HEK293 (cell line): ENCODE measurements around the gene ABCA1.

Experiments used
- CTCF ChIA-PET: fragments of 350-600 bp; formaldehyde crosslinking; extraction: SDS; loops from one replicate; lab custom pipeline; 2021; ENCODE audit warnings: antibody characterized with exemption; lab: Yijun Ruan, JAX
- POLR2A ChIA-PET: fragments of 300-600 bp; formaldehyde crosslinking; extraction: SDS; loops from one replicate; lab custom pipeline; 2020; ENCODE audit warnings: antibody characterized with exemption, inconsistent platforms; lab: Yijun Ruan, JAX
- H3K27ac ChIP-seq: fragments of 200-500 bp; sonication (Bioruptor generic); 2 replicates; pipeline ENCODE4 v1.5.1; 2014; ENCODE audit warnings: low read depth, low read length, control low read depth, inconsistent platforms; ENCODE audit errors: extremely low read depth
- H3K36me3 ChIP-seq, 2 experiments: fragments of 200-500 bp in 1 of 2; sonication (Bioruptor generic) in 1 of 2; 1 replicate in 1 of 2; 2 replicates in 1 of 2; pipeline ENCODE4 v1.5.1; 2014 to 2017; ENCODE audit warnings: inconsistent platforms in 2 of 2, low read length in 2 of 2; ENCODE audit not compliant: control insufficient read depth in 2 of 2, insufficient read depth in 1 of 2
- H3K4me1 ChIP-seq: fragments of 200-500 bp; sonication (Bioruptor generic); 2 replicates; pipeline ENCODE4 v1.5.1; 2014; ENCODE audit warnings: mild to moderate bottlenecking, low read length, inconsistent platforms; ENCODE audit not compliant: control insufficient read depth, insufficient read depth
- H3K4me3 ChIP-seq: 2 replicates; pipeline ENCODE4 v1.5.1; 2011; ENCODE audit warnings: low read depth, mild to moderate bottlenecking, control low read depth, low read length, moderate library complexity
- H3K9me3 ChIP-seq: fragments of 200-500 bp; sonication (Bioruptor generic); 2 replicates; pipeline ENCODE4 v1.5.1; 2014; ENCODE audit warnings: low read depth, low read length, inconsistent platforms; ENCODE audit not compliant: control insufficient read depth, insufficient read depth
- HOXA7 ChIP-seq: sonication (generic); formaldehyde crosslinking; IDR thresholded peaks from 2 replicates; pipeline ENCODE4 v1.8.1; 2022; ENCODE audit warnings: missing genetic modification reagents, borderline replicate concordance
- IKZF3 ChIP-seq: fragments of 450-650 bp; IDR thresholded peaks from 2 replicates; pipeline ENCODE4 v1.5.0; 2018; ENCODE audit warnings: missing biosample characterization, mild to moderate bottlenecking, missing genetic modification characterization, moderate library complexity
- ZEB2 ChIP-seq: fragments of 450-650 bp; formaldehyde crosslinking; IDR thresholded peaks from 2 replicates; pipeline ENCODE4 v1.5.1; 2016; ENCODE audit warnings: missing biosample characterization, missing genetic modification characterization
- ZFP3 ChIP-seq: fragments of 450-650 bp; formaldehyde crosslinking; IDR thresholded peaks from 2 replicates; pipeline ENCODE4 v1.5.1; 2016; ENCODE audit warnings: low read depth, missing biosample characterization, missing genetic modification characterization
- ZIC2 ChIP-seq: fragments of 450-650 bp; formaldehyde crosslinking; IDR thresholded peaks from 2 replicates; pipeline ENCODE4 v1.5.1; 2016; ENCODE audit warnings: missing biosample characterization, missing genetic modification characterization
- ZNF10 ChIP-seq: fragments of 450-650 bp; formaldehyde crosslinking; IDR thresholded peaks from 2 replicates; pipeline ENCODE4 v1.5.1; 2017; ENCODE audit warnings: missing biosample characterization, missing genetic modification characterization
- ZNF121 ChIP-seq: fragments of 450-650 bp; formaldehyde crosslinking; IDR thresholded peaks from 2 replicates; pipeline ENCODE4 v1.5.1; 2016; ENCODE audit warnings: missing biosample characterization, missing genetic modification characterization
- ZNF138 ChIP-seq: fragments of 450-650 bp; formaldehyde crosslinking; IDR thresholded peaks from 2 replicates; pipeline ENCODE4 v1.5.1; 2016; ENCODE audit warnings: missing biosample characterization, missing genetic modification characterization, borderline replicate concordance
- ZNF184 ChIP-seq: fragments of 450-650 bp; IDR thresholded peaks from 2 replicates; pipeline ENCODE4 v1.5.1; 2018; ENCODE audit warnings: missing biosample characterization, mild to moderate bottlenecking, missing genetic modification characterization
- ZNF19 ChIP-seq: fragments of 450-650 bp; formaldehyde crosslinking; IDR thresholded peaks from 2 replicates; pipeline ENCODE4; 2016; ENCODE audit warnings: missing biosample characterization, missing genetic modification characterization, low read depth
- ZNF302 ChIP-seq: fragments of 450-650 bp; formaldehyde crosslinking; IDR thresholded peaks from 2 replicates; pipeline ENCODE4 v1.5.1; 2016; ENCODE audit warnings: missing biosample characterization, missing genetic modification characterization, low read depth
- ZNF335 ChIP-seq: fragments of 450-650 bp; formaldehyde crosslinking; conservative IDR thresholded peaks from 2 replicates; pipeline ENCODE4 v1.5.1; 2016; ENCODE audit warnings: missing biosample characterization, missing genetic modification characterization
- ZNF404 ChIP-seq: fragments of 450-650 bp; formaldehyde crosslinking; IDR thresholded peaks from 2 replicates; pipeline ENCODE4 v1.5.1; 2017; ENCODE audit warnings: missing biosample characterization, missing genetic modification characterization
- ZNF514 ChIP-seq: fragments of 450-650 bp; formaldehyde crosslinking; IDR thresholded peaks from 2 replicates; pipeline ENCODE4 v1.5.1; 2016; ENCODE audit warnings: missing biosample characterization, missing genetic modification characterization
- ZNF585B ChIP-seq: fragments of 450-650 bp; formaldehyde crosslinking; IDR thresholded peaks from 2 replicates; pipeline ENCODE4 v1.5.1; 2016; ENCODE audit warnings: missing biosample characterization, missing genetic modification characterization
- ZNF623 ChIP-seq: fragments of 450-650 bp; formaldehyde crosslinking; IDR thresholded peaks from 2 replicates; pipeline ENCODE4 v1.5.1; 2016; ENCODE audit warnings: missing biosample characterization, missing genetic modification characterization
- ZNF660 ChIP-seq: fragments of 450-650 bp; IDR thresholded peaks from 2 replicates; pipeline ENCODE4 v1.5.1; 2018; ENCODE audit warnings: missing biosample characterization, mild to moderate bottlenecking, missing genetic modification characterization
- ZNF76 ChIP-seq: fragments of 450-650 bp; formaldehyde crosslinking; IDR thresholded peaks from 2 replicates; pipeline ENCODE4; 2016; ENCODE audit warnings: low read depth, missing biosample characterization, missing genetic modification characterization, borderline replicate concordance
- ZNF768 ChIP-seq: fragments of 450-650 bp; formaldehyde crosslinking; IDR thresholded peaks from 2 replicates; pipeline ENCODE4 v1.5.1; 2018; ENCODE audit warnings: missing biosample characterization, mild to moderate bottlenecking, missing genetic modification characterization
- ZNF792 ChIP-seq: fragments of 450-650 bp; formaldehyde crosslinking; IDR thresholded peaks from 2 replicates; pipeline ENCODE4 v1.5.1; 2016; ENCODE audit warnings: missing biosample characterization, missing genetic modification characterization
- ZNF830 ChIP-seq: fragments of 450-650 bp; IDR thresholded peaks from 2 replicates; pipeline ENCODE4 v1.5.0; 2018; ENCODE audit warnings: missing biosample characterization, missing genetic modification characterization, low read depth, mild to moderate bottlenecking, moderate library complexity
- ZSCAN30 ChIP-seq: fragments of 450-650 bp; IDR thresholded peaks from 2 replicates; pipeline ENCODE4 v1.5.1; 2018; ENCODE audit warnings: missing biosample characterization, mild to moderate bottlenecking, missing genetic modification characterization, moderate library complexity
- TF ChIP-seq, protein P1 (sequence below): fragments of 450-650 bp; formaldehyde crosslinking; IDR thresholded peaks from 2 replicates; pipeline ENCODE4 v1.5.1; 2016; ENCODE audit warnings: missing biosample characterization, missing genetic modification characterization
- TF ChIP-seq, protein P2 (sequence below): fragments of 450-650 bp; formaldehyde crosslinking; IDR thresholded peaks from 2 replicates; pipeline ENCODE4 v1.5.1; 2017; ENCODE audit warnings: missing biosample characterization, missing genetic modification characterization
- TF ChIP-seq, protein P3 (sequence below): fragments of 450-650 bp; formaldehyde crosslinking; IDR thresholded peaks from 2 replicates; pipeline ENCODE4 v1.5.1; 2016; ENCODE audit warnings: missing biosample characterization, missing genetic modification characterization, borderline replicate concordance

The ABCA1 gene

DNA sequence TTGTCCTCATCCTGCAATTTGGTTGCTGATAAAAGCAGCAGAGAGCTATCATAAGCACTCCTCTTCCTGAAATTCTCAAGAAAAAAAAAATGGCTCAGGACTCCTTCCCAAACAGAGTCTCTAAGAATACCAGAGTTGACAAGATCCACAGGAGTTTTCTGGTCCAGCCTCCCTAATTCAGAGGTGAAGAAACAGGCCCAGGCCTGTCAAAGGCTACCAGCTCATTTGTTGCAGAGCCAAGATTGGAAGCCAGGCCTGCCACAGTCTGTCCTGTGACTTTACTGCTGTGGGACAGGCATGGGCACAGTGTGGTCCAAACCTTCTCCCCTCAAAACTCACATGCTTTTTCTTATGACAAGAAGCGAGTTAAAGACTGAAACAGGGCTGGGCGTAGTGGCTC lies 122.5 kb downstream of the ABCA1 start (continued):
- TF ChIP-seq ZNF768 (tag by site-specific recombination), result no peak
- TF ChIP-seq, protein P1, sequence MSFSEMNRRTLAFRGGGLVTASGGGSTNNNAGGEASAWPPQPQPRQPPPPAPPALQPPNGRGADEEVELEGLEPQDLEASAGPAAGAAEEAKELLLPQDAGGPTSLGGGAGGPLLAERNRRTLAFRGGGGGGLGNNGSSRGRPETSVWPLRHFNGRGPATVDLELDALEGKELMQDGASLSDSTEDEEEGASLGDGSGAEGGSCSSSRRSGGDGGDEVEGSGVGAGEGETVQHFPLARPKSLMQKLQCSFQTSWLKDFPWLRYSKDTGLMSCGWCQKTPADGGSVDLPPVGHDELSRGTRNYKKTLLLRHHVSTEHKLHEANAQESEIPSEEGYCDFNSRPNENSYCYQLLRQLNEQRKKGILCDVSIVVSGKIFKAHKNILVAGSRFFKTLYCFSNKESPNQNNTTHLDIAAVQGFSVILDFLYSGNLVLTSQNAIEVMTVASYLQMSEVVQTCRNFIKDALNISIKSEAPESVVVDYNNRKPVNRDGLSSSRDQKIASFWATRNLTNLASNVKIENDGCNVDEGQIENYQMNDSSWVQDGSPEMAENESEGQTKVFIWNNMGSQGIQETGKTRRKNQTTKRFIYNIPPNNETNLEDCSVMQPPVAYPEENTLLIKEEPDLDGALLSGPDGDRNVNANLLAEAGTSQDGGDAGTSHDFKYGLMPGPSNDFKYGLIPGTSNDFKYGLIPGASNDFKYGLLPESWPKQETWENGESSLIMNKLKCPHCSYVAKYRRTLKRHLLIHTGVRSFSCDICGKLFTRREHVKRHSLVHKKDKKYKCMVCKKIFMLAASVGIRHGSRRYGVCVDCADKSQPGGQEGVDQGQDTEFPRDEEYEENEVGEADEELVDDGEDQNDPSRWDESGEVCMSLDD (tag by site-specific recombination), result no peak
- TF ChIP-seq ZNF10 (tag by site-specific recombination), result no peak
- TF ChIP-seq ZNF19, result no peak
- TF ChIP-seq ZNF121 (tag by site-specific recombination), result no peak
- no peak for TF ChIP-seq ZNF585B (tag by site-specific recombination)
- no peak for TF ChIP-seq HOXA7 (CRISPR knock-in tag)

DNA sequence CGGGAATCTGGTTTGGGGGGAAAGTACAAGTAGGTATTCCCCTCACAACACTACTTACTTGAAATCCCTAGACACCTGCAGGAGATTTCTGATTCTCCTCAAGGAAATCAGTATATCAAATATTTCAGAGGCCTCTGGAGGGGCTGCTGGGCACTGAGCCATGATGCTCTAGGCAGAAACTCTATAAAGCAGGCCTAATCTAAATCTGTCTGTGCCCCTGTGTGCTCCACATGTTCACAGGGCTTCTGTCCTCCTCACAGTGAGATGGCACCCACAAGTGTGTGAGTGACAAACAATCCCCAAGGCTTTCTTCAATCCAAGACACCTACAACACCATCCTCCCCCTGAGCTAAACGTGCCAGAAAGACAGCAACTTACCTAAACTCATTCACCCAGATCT lies 125.0 kb downstream of the ABCA1 start:
- no peak for TF ChIP-seq ZNF302
- TF ChIP-seq ZNF138, result no peak
- TF ChIP-seq ZNF335, result no peak
- TF ChIP-seq ZNF404, result no peak
- TF ChIP-seq ZNF768 (tag by site-specific recombination), result no peak
- TF ChIP-seq ZFP3 (tag by site-specific recombination), result no peak
- TF ChIP-seq IKZF3, result no peak
- TF ChIP-seq, protein P2, sequence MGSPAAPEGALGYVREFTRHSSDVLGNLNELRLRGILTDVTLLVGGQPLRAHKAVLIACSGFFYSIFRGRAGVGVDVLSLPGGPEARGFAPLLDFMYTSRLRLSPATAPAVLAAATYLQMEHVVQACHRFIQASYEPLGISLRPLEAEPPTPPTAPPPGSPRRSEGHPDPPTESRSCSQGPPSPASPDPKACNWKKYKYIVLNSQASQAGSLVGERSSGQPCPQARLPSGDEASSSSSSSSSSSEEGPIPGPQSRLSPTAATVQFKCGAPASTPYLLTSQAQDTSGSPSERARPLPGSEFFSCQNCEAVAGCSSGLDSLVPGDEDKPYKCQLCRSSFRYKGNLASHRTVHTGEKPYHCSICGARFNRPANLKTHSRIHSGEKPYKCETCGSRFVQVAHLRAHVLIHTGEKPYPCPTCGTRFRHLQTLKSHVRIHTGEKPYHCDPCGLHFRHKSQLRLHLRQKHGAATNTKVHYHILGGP, result no peak
- TF ChIP-seq ZEB2, result no peak
- Histone ChIP-seq H3K9me3 (no peaks in the 10 kb centered on the region), H3K4me1 (no peaks in the 10 kb centered on the region), H3K36me3 (no peaks in the 10 kb centered on the region), H3K27ac (no peak overlapping the region), H3K4me3 (no peak overlapping the region)
- POLR2A ChIA-PET, result no interaction called here
- CTCF ChIA-PET, result interaction anchor here (1.2 to 2.0 kb wide), 2 partner anchors 22 to 612 kb away, joined by 3 to 5 read pairs; no protein-coding TSS in a partner anchor

DNA sequence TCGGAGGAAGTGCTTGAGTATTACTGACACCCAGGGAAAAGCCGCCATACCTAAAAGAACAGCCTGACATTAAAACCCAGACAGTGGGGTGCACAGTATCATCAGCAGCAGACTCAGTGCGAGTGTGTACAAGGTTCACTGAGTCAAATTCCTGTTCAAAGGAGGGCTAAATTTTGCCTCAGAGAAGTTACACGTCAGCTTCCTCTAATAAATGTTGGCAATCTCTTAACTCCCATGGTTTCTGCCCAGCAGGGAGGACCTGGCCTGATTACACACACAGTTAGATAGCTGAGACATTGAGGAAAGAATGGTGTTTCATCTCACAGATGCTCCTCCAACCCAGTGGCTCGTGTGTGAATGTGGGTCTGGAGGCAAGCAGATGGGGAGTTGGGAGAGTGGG lies 125.8 kb downstream of the ABCA1 start:
- ChIA-PET POLR2A (no interaction called here), CTCF (interaction anchor here (2.0 kb wide), 1 partner anchor 22 kb away, joined by 5 read pairs; no protein-coding TSS in a partner anchor)
- Histone ChIP-seq H3K27ac (no peak overlapping the region), H3K36me3 (no peaks in the 10 kb centered on the region), H3K9me3 (no peaks in the 10 kb centered on the region), H3K4me3 (no peak overlapping the region), H3K4me1 (no peaks in the 10 kb centered on the region)
- TF ChIP-seq ZNF830 (tag by site-specific recombination) (no peak), ZNF660 (tag by site-specific recombination) (peak; percentile 91), ZNF792 (tag by site-specific recombination) (no peak), ZNF514 (no peak), ZNF76 (tag by site-specific recombination) (no peak), ZIC2 (peak; percentile 68; the same call in 1 of the 2 replicates), ZNF623 (no peak), ZSCAN30 (tag by site-specific recombination) (no peak), ZNF184 (tag by site-specific recombination) (no peak), IKZF3 (no peak)
- TF ChIP-seq, protein P3, sequence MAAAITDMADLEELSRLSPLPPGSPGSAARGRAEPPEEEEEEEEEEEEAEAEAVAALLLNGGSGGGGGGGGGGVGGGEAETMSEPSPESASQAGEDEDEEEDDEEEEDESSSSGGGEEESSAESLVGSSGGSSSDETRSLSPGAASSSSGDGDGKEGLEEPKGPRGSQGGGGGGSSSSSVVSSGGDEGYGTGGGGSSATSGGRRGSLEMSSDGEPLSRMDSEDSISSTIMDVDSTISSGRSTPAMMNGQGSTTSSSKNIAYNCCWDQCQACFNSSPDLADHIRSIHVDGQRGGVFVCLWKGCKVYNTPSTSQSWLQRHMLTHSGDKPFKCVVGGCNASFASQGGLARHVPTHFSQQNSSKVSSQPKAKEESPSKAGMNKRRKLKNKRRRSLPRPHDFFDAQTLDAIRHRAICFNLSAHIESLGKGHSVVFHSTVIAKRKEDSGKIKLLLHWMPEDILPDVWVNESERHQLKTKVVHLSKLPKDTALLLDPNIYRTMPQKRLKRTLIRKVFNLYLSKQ (tag by site-specific recombination), result no peak
